ENCODE measurements around the gene MTF2.
"Not testable (repeated sequence)": the region's sequence is repeated elsewhere in the genome, so short reads cannot be mapped to it uniquely, and the experiment has no call there.

Gene MTF2

DNA sequence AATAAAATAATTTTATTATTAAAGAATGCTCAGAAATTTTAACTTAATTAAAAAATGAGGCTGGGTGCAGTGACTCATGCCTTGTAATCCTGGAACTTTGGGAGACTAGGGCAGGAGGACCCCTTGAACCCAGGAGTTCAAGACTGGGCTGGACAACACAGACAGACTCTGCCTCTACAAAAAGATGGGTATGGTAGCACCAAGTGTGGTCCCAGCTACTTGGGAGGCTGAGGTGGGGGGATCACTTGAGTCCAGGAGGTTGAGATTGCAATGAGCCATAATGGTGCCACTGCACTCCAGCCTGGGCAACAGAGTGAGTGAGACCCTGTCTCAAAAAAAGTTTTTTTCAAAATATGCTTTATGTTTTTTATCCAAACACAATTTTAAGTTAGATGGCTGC, 75.8 kb downstream of the MTF2 start:
- Histone ChIP-seq H3K27me3 (replicated peaks; ENCODE audit: control insufficient read depth, insufficient read depth, low read length, poor library complexity, severe bottlenecking) (no peaks in the 10 kb centered on the region), H3K36me3 (ENCODE audit: control insufficient read depth, insufficient read depth, low read length) (peaks cover 40% of the 10 kb centered on the region), H3K4me1 (ENCODE audit: control insufficient read depth, insufficient read depth, low read length, poor library complexity, severe bottlenecking) (no peaks in the 10 kb centered on the region), H3K9me3 (ENCODE audit: control insufficient read depth, low read length) (no peaks in the 10 kb centered on the region), H3K27ac (ENCODE audit: insufficient read depth, low read length, poor library complexity, severe bottlenecking) (no peak overlapping the region), H3K4me3 (ENCODE audit: insufficient read depth, low read depth, low read length, poor library complexity, severe bottlenecking) (no peak overlapping the region)
- DNase-seq = no peak

DNA sequence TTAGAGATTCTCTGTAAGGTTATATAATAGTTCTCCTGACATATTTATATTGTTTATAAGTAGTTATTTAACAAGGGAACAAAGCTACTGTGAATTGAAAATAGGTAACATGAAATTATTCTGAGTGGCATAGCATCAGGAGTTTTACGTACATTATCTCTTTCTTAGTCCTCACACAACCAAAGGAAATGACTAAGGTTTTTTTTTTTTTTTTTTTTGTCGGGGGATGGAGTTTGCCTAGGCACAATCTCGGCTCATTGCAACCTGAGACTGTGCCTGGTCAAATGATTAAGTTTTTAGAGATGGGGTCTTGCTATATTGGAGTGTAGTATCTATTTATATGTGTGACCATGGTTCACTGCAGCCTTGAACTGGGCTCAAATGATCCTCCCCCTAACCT, 76.3 kb downstream of the MTF2 start:
- Histone ChIP-seq H3K36me3 (ENCODE audit: control insufficient read depth, insufficient read depth, low read length) (peaks cover 42% of the 10 kb centered on the region), H3K9me3 (ENCODE audit: control insufficient read depth, low read length) (no peaks in the 10 kb centered on the region), H3K27ac (ENCODE audit: insufficient read depth, low read length, poor library complexity, severe bottlenecking) (no peak overlapping the region), H3K27me3 (replicated peaks; ENCODE audit: control insufficient read depth, insufficient read depth, low read length, poor library complexity, severe bottlenecking) (no peaks in the 10 kb centered on the region), H3K4me3 (ENCODE audit: insufficient read depth, low read depth, low read length, poor library complexity, severe bottlenecking) (no peak overlapping the region), H3K4me1 (ENCODE audit: control insufficient read depth, insufficient read depth, low read length, poor library complexity, severe bottlenecking) (no peaks in the 10 kb centered on the region)
- DNase-seq = no peak

DNA sequence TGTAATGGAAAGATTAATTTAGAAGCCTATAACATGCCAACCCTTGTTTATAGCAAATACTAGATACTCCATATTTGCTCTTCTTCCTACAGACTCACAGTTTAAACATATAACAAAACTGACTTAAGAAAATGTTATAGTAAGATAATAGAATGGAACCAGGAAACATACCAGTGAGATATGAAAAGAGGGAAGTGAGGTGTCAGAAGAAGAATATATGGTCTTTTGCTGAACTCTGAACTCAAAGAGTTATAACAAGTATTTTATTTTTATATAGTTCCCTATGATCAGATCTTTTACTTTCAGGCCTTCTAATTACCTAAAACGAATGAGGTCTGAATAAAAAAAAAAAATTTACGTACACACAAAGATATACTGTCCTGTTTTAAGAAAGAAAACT, 80.3 kb downstream of the MTF2 start:
- Histone ChIP-seq H3K9me3 (ENCODE audit: control insufficient read depth, low read length) (no peaks in the 10 kb centered on the region), H3K27ac (ENCODE audit: insufficient read depth, low read length, poor library complexity, severe bottlenecking) (no peak overlapping the region), H3K4me3 (ENCODE audit: insufficient read depth, low read depth, low read length, poor library complexity, severe bottlenecking) (no peak overlapping the region), H3K4me1 (ENCODE audit: control insufficient read depth, insufficient read depth, low read length, poor library complexity, severe bottlenecking) (no peaks in the 10 kb centered on the region), H3K36me3 (ENCODE audit: control insufficient read depth, insufficient read depth, low read length) (peaks cover 29% of the 10 kb centered on the region), H3K27me3 (replicated peaks; ENCODE audit: control insufficient read depth, insufficient read depth, low read length, poor library complexity, severe bottlenecking) (no peaks in the 10 kb centered on the region)
- DNase-seq = no peak

DNA sequence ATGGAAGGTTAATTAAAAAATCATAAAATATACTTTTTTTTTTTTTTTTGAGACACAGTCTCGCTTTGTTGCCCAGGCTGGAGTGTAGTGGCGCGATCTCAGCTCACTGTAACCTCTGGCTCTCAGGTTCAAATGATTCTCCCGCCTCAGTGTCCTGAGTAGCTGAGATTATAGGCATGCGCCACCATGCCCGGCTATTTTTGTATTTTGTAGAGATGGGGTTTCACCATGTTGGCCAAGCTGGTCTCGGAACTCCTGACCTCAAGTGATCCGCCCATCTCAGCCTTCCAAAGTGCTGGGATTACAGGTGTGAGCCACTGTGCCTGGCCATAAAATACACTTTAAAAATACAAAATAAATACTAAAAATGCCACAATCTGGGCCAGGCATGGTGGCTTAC, 84.2 kb downstream of the MTF2 start:
- H3K27me3 ChIP-seq (replicated peaks; ENCODE audit: control insufficient read depth, insufficient read depth, low read length, poor library complexity, severe bottlenecking); H3K27ac ChIP-seq (ENCODE audit: insufficient read depth, low read length, poor library complexity, severe bottlenecking); H3K4me3 ChIP-seq (ENCODE audit: insufficient read depth, low read depth, low read length, poor library complexity, severe bottlenecking); H3K4me1 ChIP-seq (ENCODE audit: control insufficient read depth, insufficient read depth, low read length, poor library complexity, severe bottlenecking); H3K9me3 ChIP-seq (ENCODE audit: control insufficient read depth, low read length); DNase-seq; H3K36me3 ChIP-seq (ENCODE audit: control insufficient read depth, insufficient read depth, low read length): not testable (repeated sequence)

DNA sequence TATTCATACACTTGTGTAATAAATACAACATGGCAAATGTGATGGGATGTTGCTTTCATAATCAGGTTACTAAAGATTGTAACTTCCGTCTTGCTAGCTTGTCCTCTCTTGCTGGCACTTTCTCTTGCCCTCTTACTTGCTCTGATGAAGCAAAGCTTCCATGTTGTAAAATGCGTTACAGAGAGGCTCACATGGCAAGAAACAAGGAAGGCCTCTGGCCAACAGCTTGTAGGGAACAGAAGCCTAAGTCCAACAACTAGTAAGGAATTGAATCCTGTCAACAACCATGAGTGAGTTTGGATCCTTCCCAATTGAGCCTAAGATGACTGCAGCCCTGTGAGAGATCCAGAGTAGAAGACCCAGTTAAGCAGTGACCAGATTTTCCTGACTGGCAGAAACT, 85.7 kb downstream of the MTF2 start:
- Histone ChIP-seq H3K27ac (ENCODE audit: insufficient read depth, low read length, poor library complexity, severe bottlenecking) (no peak overlapping the region), H3K9me3 (ENCODE audit: control insufficient read depth, low read length) (no peaks in the 10 kb centered on the region), H3K36me3 (ENCODE audit: control insufficient read depth, insufficient read depth, low read length) (peaks cover 5% of the 10 kb centered on the region), H3K27me3 (replicated peaks; ENCODE audit: control insufficient read depth, insufficient read depth, low read length, poor library complexity, severe bottlenecking) (no peaks in the 10 kb centered on the region), H3K4me3 (ENCODE audit: insufficient read depth, low read depth, low read length, poor library complexity, severe bottlenecking) (no peak overlapping the region), H3K4me1 (ENCODE audit: control insufficient read depth, insufficient read depth, low read length, poor library complexity, severe bottlenecking) (no peaks in the 10 kb centered on the region)
- DNase-seq = no peak

DNA sequence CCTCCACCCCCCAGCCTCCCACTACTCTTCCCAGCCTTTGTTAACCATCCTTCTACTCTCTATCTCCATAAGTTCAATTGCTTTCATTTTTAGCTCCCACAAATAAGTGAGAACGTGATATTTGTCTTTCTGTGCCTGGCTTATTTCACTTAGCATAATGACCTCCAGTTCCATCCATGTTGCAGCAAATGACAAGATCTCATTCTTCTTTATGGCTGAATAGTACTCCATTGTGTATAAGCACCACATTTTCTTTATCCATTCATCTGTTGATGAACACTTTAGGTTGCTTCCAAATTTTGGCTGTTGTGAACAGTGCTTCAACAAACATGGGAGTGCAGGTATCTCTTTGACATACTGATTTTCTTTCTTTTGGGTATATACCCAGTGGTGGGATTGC, 86.8 kb downstream of the MTF2 start:
- H3K27me3 ChIP-seq (replicated peaks; ENCODE audit: control insufficient read depth, insufficient read depth, low read length, poor library complexity, severe bottlenecking); H3K4me1 ChIP-seq (ENCODE audit: control insufficient read depth, insufficient read depth, low read length, poor library complexity, severe bottlenecking); H3K4me3 ChIP-seq (ENCODE audit: insufficient read depth, low read depth, low read length, poor library complexity, severe bottlenecking); H3K27ac ChIP-seq (ENCODE audit: insufficient read depth, low read length, poor library complexity, severe bottlenecking); H3K9me3 ChIP-seq (ENCODE audit: control insufficient read depth, low read length); DNase-seq; H3K36me3 ChIP-seq (ENCODE audit: control insufficient read depth, insufficient read depth, low read length): not testable (repeated sequence)

DNA sequence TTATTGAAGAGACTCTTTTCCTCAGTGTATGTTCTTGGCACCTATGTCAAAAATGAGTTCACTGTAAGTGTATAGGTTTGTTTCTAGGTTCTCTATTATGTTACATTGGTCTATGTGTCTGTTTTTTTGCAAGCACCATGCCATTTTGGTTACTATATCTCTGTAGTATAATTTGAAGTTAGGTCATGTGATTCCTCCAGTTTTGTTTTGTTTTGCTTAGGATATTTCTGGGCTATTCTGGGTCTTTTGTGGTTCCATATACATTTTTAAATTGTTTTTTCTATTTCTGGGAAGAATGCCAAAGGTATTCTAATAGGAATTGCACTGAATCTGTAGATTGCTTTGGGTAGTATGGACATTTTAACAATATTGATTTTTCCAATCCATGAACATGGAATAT, 87.9 kb downstream of the MTF2 start:
- no peak overlapping the region for H3K27ac ChIP-seq (ENCODE audit: insufficient read depth, low read length, poor library complexity, severe bottlenecking)
- no peaks in the 10 kb centered on the region for H3K27me3 ChIP-seq (replicated peaks; ENCODE audit: control insufficient read depth, insufficient read depth, low read length, poor library complexity, severe bottlenecking)
- DNase-seq = no peak
- no peaks in the 10 kb centered on the region for H3K36me3 ChIP-seq (ENCODE audit: control insufficient read depth, insufficient read depth, low read length)
- H3K4me1 ChIP-seq (ENCODE audit: control insufficient read depth, insufficient read depth, low read length, poor library complexity, severe bottlenecking) = peaks cover 1% of the 10 kb centered on the region
- H3K9me3 ChIP-seq (ENCODE audit: control insufficient read depth, low read length) = no peaks in the 10 kb centered on the region
- no peak overlapping the region for H3K4me3 ChIP-seq (ENCODE audit: insufficient read depth, low read depth, low read length, poor library complexity, severe bottlenecking)

DNA sequence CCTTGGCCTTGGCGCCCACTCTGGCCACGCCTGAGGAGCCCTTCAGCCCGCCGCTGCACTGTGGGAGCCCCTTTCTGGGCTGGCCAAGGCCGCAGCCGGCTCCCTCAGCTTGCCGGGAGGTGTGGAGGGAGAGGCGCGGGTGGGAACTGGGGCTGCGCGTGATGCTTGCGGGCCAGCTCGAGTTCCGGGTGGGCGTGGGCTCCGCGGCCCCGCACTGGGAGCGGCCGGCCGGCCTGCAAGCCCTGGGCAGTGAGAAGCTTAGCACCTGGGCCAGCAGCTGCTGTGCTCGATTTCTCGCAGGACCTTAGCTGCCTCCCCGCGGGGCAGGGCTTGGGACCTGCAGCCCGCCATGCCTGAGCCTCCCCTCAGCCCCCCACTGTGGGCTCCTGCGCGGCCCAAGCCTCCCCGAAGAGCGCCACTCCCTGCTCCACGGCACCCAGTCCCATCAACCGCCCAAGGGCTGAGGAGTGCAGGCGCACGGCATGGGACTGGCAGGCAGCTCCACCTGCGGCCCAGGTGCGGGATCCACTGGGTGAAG, 91.1 kb downstream of the MTF2 start:
- H3K4me1 ChIP-seq (ENCODE audit: control insufficient read depth, insufficient read depth, low read length, poor library complexity, severe bottlenecking); H3K27ac ChIP-seq (ENCODE audit: insufficient read depth, low read length, poor library complexity, severe bottlenecking): not testable (repeated sequence)

DNA sequence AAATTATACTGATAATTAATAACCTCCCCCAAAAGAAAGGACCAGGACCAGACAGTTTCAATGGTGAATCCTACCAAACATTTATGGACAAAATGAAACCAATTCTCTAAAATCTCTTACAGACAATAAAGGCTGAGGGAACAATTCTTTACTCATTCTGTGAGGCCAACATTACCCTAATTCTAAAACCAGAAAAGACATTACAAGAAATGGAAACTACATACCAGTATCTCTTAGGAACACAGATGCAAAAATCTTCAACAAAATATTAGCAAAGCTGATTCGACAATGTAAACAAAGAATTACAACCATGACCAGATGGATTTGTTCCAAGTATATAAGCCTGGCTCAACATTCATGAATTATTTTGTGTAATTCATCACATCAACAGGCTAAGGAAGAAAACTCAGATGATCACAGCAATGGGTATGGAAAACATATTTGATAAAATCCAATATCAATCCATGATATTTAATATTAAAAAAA, 92.5 kb downstream of the MTF2 start:
- Histone ChIP-seq H3K4me3 (ENCODE audit: insufficient read depth, low read depth, low read length, poor library complexity, severe bottlenecking) (peak overlapping the region; percentile 18), H3K36me3 (ENCODE audit: control insufficient read depth, insufficient read depth, low read length) (peaks cover 5% of the 10 kb centered on the region), H3K9me3 (ENCODE audit: control insufficient read depth, low read length) (no peaks in the 10 kb centered on the region), H3K4me1 (ENCODE audit: control insufficient read depth, insufficient read depth, low read length, poor library complexity, severe bottlenecking) (peaks cover 12% of the 10 kb centered on the region), H3K27me3 (replicated peaks; ENCODE audit: control insufficient read depth, insufficient read depth, low read length, poor library complexity, severe bottlenecking) (no peaks in the 10 kb centered on the region), H3K27ac (ENCODE audit: insufficient read depth, low read length, poor library complexity, severe bottlenecking) (no peak overlapping the region)
- DNase-seq = no peak

More for the DNA sequence above, 91.1 kb downstream of the MTF2 start:
- not testable (repeated sequence) for H3K9me3 ChIP-seq (ENCODE audit: control insufficient read depth, low read length); H3K36me3 ChIP-seq (ENCODE audit: control insufficient read depth, insufficient read depth, low read length); H3K4me3 ChIP-seq (ENCODE audit: insufficient read depth, low read depth, low read length, poor library complexity, severe bottlenecking); DNase-seq; H3K27me3 ChIP-seq (replicated peaks; ENCODE audit: control insufficient read depth, insufficient read depth, low read length, poor library complexity, severe bottlenecking)

DNA sequence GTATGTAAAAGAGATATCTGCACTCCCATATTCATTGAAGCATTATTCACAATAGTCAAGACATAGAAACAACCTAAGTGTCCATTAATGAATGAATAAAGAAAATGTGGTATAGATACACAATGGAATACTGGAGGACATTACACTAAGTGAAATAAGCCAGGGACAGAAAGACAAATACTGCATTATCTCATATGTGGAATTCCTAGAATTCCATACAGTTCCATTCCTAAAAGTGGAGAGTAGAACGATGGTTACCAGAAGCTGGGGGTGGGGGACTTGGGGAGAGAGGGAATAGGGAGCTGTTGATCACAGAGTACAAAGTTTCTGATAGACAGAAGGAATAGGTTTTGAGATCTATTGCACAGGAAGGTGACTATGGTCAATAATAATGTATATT, 93.7 kb downstream of the MTF2 start:
- no peak overlapping the region for H3K4me3 ChIP-seq (ENCODE audit: insufficient read depth, low read depth, low read length, poor library complexity, severe bottlenecking)
- DNase-seq = no peak
- H3K27ac ChIP-seq (ENCODE audit: insufficient read depth, low read length, poor library complexity, severe bottlenecking) = no peak overlapping the region
- H3K27me3 ChIP-seq (replicated peaks; ENCODE audit: control insufficient read depth, insufficient read depth, low read length, poor library complexity, severe bottlenecking) = no peaks in the 10 kb centered on the region
- no peaks in the 10 kb centered on the region for H3K9me3 ChIP-seq (ENCODE audit: control insufficient read depth, low read length)
- H3K4me1 ChIP-seq (ENCODE audit: control insufficient read depth, insufficient read depth, low read length, poor library complexity, severe bottlenecking) = peaks cover 21% of the 10 kb centered on the region
- H3K36me3 ChIP-seq (ENCODE audit: control insufficient read depth, insufficient read depth, low read length) = peaks cover 5% of the 10 kb centered on the region

DNA sequence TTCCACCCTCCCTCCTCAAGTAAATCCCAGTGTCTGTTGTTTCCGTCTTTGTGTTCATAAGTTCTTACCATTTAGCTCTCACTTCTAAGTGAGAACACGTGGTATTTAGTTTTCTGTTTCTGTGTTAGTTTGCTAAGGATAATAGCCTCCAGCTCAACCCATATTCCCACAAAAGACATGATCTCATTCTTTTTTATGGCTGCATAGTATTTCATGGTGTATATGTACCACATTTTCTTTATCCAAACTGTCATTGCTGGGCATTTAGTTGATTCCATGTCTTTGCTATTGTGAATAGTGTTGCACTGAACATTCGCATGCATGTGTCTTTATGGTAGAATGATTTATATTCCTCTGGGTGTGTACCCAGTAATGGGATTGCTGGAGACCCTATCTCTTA, 95.6 kb downstream of the MTF2 start:
- not testable (repeated sequence) for H3K27ac ChIP-seq (ENCODE audit: insufficient read depth, low read length, poor library complexity, severe bottlenecking); H3K27me3 ChIP-seq (replicated peaks; ENCODE audit: control insufficient read depth, insufficient read depth, low read length, poor library complexity, severe bottlenecking); H3K9me3 ChIP-seq (ENCODE audit: control insufficient read depth, low read length); H3K36me3 ChIP-seq (ENCODE audit: control insufficient read depth, insufficient read depth, low read length); DNase-seq; H3K4me3 ChIP-seq (ENCODE audit: insufficient read depth, low read depth, low read length, poor library complexity, severe bottlenecking)
- peaks cover 29% of the 10 kb centered on the region for H3K4me1 ChIP-seq (ENCODE audit: control insufficient read depth, insufficient read depth, low read length, poor library complexity, severe bottlenecking)
